Osteocyte (in vitro differentiated cells): ENCODE measurements around the gene COL23A1. TPM values are rescaled to one million over a fixed set of nuclear protein-coding genes. Genes with fewer than 3 reads are reported as not detected.

Experiments used
- DNase-seq: peaks from one replicate; pipeline ENCODE4 v3.0.0; 2021; ENCODE audit warnings: mixed read lengths; ENCODE audit not compliant: unreplicated experiment; ENCODE audit errors: extremely low spot score
- H3K27ac Mint-ChIP-seq: one replicate; pipeline ENCODE4 v1.8.0; 2021; ENCODE audit warnings: mild to moderate bottlenecking, mixed read lengths; ENCODE audit not compliant: unreplicated experiment
- H3K27me3 Mint-ChIP-seq: one replicate; pipeline ENCODE4 v1.8.0; 2021; ENCODE audit warnings: mixed read lengths; ENCODE audit not compliant: unreplicated experiment
- H3K36me3 Mint-ChIP-seq: one replicate; pipeline ENCODE4 v1.8.0; 2021; ENCODE audit warnings: mixed read lengths; ENCODE audit not compliant: unreplicated experiment
- H3K4me1 Mint-ChIP-seq: one replicate; pipeline ENCODE4 v1.8.0; 2021; ENCODE audit warnings: mixed read lengths; ENCODE audit not compliant: unreplicated experiment
- H3K4me3 Mint-ChIP-seq: one replicate; pipeline ENCODE4 v1.8.0; 2021; ENCODE audit warnings: mild to moderate bottlenecking, moderate library complexity, mixed read lengths; ENCODE audit not compliant: unreplicated experiment
- H3K9me3 Mint-ChIP-seq: one replicate; pipeline ENCODE4 v1.8.0; 2021; ENCODE audit warnings: mixed read lengths; ENCODE audit not compliant: unreplicated experiment
- CTCF ChIP-seq: fragments of 200-600 bp; sonication (generic); IDR thresholded peaks from 2 replicates; pipeline ENCODE4 v1.5.0; 2021; ENCODE audit warnings: antibody characterized with exemption, mild to moderate bottlenecking, moderate library complexity
- total RNA-seq: library from RNA; stranded (reverse); gene quantifications from 2 replicates; pipeline ENCODE4 v1.2.1, GENCODE V29; 2021

The COL23A1 gene
- total RNA-seq, 1 donor from 2014 or later, result not detected

- Mint-ChIP-seq H3K9me3 (no peaks in the 10 kb centered on the region), H3K27me3 (peaks cover 6% of the 10 kb centered on the region), H3K4me1 (no peaks in the 10 kb centered on the region)
Measured at GRCh38 chr5:178416206-178416882, 173.8 kb downstream of the COL23A1 start.

GRCh38 chr5:178415353-178415752 lies 174.8 kb downstream of the COL23A1 start:
- Mint-ChIP-seq H3K36me3 (no peaks in the 10 kb centered on the region), H3K4me3 (no peak overlapping the region), H3K4me1 (no peaks in the 10 kb centered on the region), H3K27me3 (peaks cover 7% of the 10 kb centered on the region), H3K27ac (no peak overlapping the region), H3K9me3 (no peaks in the 10 kb centered on the region)
- TF ChIP-seq CTCF, result no peak
- no peak for DNase-seq

More at GRCh38 chr5:178416206-178416882, 173.8 kb downstream of the COL23A1 start:
- Mint-ChIP-seq H3K4me3 (no peak overlapping the region), H3K27ac (no peak overlapping the region), H3K36me3 (no peaks in the 10 kb centered on the region)
- TF ChIP-seq CTCF, result no peak
- no peak for DNase-seq

- Mint-ChIP-seq H3K4me1 (no peaks in the 10 kb centered on the region), H3K27me3 (peaks cover 7% of the 10 kb centered on the region), H3K36me3 (no peaks in the 10 kb centered on the region), H3K9me3 (peaks cover 4% of the 10 kb centered on the region), H3K4me3 (no peak overlapping the region), H3K27ac (no peak overlapping the region)
- no peak for TF ChIP-seq CTCF
- no peak for DNase-seq
Measured at GRCh38 chr5:178413988-178414387, 176.2 kb downstream of the COL23A1 start.

GRCh38 chr5:178411083-178411482 lies 179.1 kb downstream of the COL23A1 start:
- Mint-ChIP-seq H3K27me3 (peaks cover 7% of the 10 kb centered on the region), H3K27ac (no peak overlapping the region), H3K9me3 (peaks cover 9% of the 10 kb centered on the region), H3K4me1 (no peaks in the 10 kb centered on the region), H3K4me3 (no peak overlapping the region), H3K36me3 (no peaks in the 10 kb centered on the region)
- no peak for DNase-seq
- no peak for TF ChIP-seq CTCF

GRCh38 chr5:178407646-178408045 lies 182.5 kb downstream of the COL23A1 start:
- no peak for DNase-seq
- Mint-ChIP-seq H3K9me3 (peaks cover 19% of the 10 kb centered on the region), H3K27ac (no peak overlapping the region), H3K27me3 (peaks cover 7% of the 10 kb centered on the region), H3K4me3 (no peak overlapping the region), H3K36me3 (no peaks in the 10 kb centered on the region), H3K4me1 (no peaks in the 10 kb centered on the region)
- no peak for TF ChIP-seq CTCF
